Psoas muscle (tissue), 8 donors: Measurements from ENCODE around the gene RNF146. TPM values are rescaled to one million over a fixed set of nuclear protein-coding genes. Genes with fewer than 3 reads are reported as not detected.
A peak's percentile ranks its signal among the peaks of the same experiment; 100 is the strongest.

Experiments used
- ATAC-seq, 4 donors: fragments of 200-7000 bp; cut with Tn5 transposase; one replicate each; pipeline ENCODE4 v1.9.1; 2020; ENCODE audit warnings: moderate library complexity in 3 of 4, mild to moderate bottlenecking in 2 of 4
- DNase-seq, 2 donors: peaks; one replicate each; pipeline ENCODE4 v3.0.0-alpha.2; 2020
- H3K27ac ChIP-seq: fragments of 200-600 bp; one replicate; pipeline ENCODE4 v1.8.0; 2022
- H3K27me3 ChIP-seq, 3 donors: fragments of 200-600 bp in 1 of 3; one replicate each; pipeline versions ENCODE4 v1.6.1 to v1.8.0; 2013 to 2022; ENCODE audit warnings: low read length in 2 of 3, mild to moderate bottlenecking in 2 of 3, moderate library complexity in 1 of 3; ENCODE audit not compliant: insufficient read depth in 3 of 3
- H3K36me3 ChIP-seq, 2 donors: fragments of 200-600 bp in 1 of 2; one replicate each; pipeline versions ENCODE4 v1.6.1 to v1.8.0; 2013 to 2022; ENCODE audit warnings: low read depth in 1 of 2, mild to moderate bottlenecking in 1 of 2, moderate library complexity in 1 of 2; ENCODE audit not compliant: insufficient read depth in 1 of 2
- H3K4me1 ChIP-seq: fragments of 200-600 bp; one replicate; pipeline ENCODE4 v1.8.0; 2022
- H3K4me3 ChIP-seq: fragments of 200-600 bp; one replicate; pipeline ENCODE4 v1.8.0; 2022; ENCODE audit warnings: mild to moderate bottlenecking
- H3K9me3 ChIP-seq: fragments of 200-600 bp; one replicate; pipeline ENCODE4 v1.8.0; 2022
- CTCF ChIP-seq: fragments of 200-600 bp; IDR thresholded peaks from one replicate; pipeline ENCODE4 v1.8.0; 2022; ENCODE audit warnings: antibody characterized with exemption
- WGBS, 3 donors: extraction: QIAGEN DNeasy Blood & Tissue Kit; methylation state at CpG; one replicate each; pipeline versions ENCODE4 v1.1.6 to v1.1.7; 2013; 5-methylcytosine and 5-hydroxymethylcytosine counted together
- intact Hi-C, 2 donors: fragments of 100-400 bp; cut with DNase I; formaldehyde crosslinking; loops; one replicate each; pipeline versions ENCODE4 v1.11.0 to v1.14.2; 2022
- polyA plus RNA-seq, 3 donors: library from polyadenylated mRNA; stranded (reverse); fragments of 200-250 nt; gene quantifications; one replicate each; pipeline ENCODE4 v1.2.3, GENCODE V29; 2013
- total RNA-seq, 4 donors: library from RNA; stranded (reverse); fragmentation: NEBNext Ultra II Directional in 2 of 4; extraction: Animal tissue kit (Norgen Biotek cat#: 25700) in 2 of 4; gene quantifications; one replicate each; pipeline versions ENCODE4 v1.2.1 to v1.2.4, GENCODE V29; 2021 to 2023
- donor health status: healthy with polysubstance abuse.
- donor health status: DM: no; HTN: no; CAD: no; lungs with moderate emphysema.
- donor health status: Bipolar disorder and iron deficiency.
- donor health status: healthy.
- donor health status: DM: yes; HTN: yes; CAD: no.
- donor health status: DM: no; HTN: no; CAD: no.
- donor health status: DM: no; HTN: no; CAD: no.
- donor health status: DM: yes; HTN: yes; CAD: no.

The RNF146 gene
- total and polyA plus RNA-seq, 7 donors = 15.9 to 81.5 (median 72.6) TPM

DNA sequence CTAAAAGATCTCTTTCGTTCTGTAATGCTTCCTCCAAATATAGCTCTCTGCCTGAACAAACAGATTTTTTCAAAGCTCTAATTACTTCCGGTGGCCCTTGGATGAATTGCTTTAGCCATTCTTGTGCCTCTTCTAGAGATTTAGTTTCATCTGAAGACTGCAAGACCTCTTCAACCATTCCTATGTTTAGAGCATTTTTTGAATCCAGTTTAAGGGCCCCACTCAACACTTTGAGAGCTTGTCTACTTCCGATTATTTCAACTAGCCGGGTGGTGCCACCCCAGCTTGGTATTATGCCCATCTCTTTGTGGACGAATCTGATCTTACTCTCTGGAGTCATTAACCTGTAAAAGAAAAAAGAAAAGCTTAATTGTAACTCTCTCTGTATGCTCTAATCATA is 23.3 kb downstream of the RNF146 start:
- H3K27me3 ChIP-seq = no peaks in the 10 kb centered on the region
- no peaks in the 10 kb centered on the region for H3K9me3 ChIP-seq
- no peak overlapping the region for H3K4me3 ChIP-seq
- ATAC-seq (peak in 1 of 4 donors; percentile 26), DNase-seq (no peak)
- H3K36me3 ChIP-seq = peaks cover 12 to 57% of the 10 kb centered on the region in 2 donors
- intact Hi-C loops = no loop called here
- H3K4me1 ChIP-seq = peaks cover 36% of the 10 kb centered on the region
- H3K27ac ChIP-seq = peak overlapping the region; percentile 18
- WGBS, 3 donors = 29 to 65% (median 37%) methylated on average over 5 of the region's 5 CpGs
- TF ChIP-seq CTCF = no peak

GRCh38 chr6:127290391-127291265 is 24.0 kb downstream of the RNF146 start:
- Histone ChIP-seq H3K27me3 (no peaks in the 10 kb centered on the region), H3K27ac (peak overlapping the region; percentile 18), H3K4me1 (peaks cover 36% of the 10 kb centered on the region), H3K9me3 (no peaks in the 10 kb centered on the region), H3K36me3 (peaks cover 12 to 57% of the 10 kb centered on the region in 2 donors), H3K4me3 (no peak overlapping the region)
- no peak for DNase-seq
- WGBS, 3 donors = 40 to 64% (median 46%) methylated on average over 4 of the region's 4 CpGs
- intact Hi-C loops = no loop called here
- TF ChIP-seq CTCF = no peak
- peak in 1 of 4 donors; percentile 42 for ATAC-seq

DNA sequence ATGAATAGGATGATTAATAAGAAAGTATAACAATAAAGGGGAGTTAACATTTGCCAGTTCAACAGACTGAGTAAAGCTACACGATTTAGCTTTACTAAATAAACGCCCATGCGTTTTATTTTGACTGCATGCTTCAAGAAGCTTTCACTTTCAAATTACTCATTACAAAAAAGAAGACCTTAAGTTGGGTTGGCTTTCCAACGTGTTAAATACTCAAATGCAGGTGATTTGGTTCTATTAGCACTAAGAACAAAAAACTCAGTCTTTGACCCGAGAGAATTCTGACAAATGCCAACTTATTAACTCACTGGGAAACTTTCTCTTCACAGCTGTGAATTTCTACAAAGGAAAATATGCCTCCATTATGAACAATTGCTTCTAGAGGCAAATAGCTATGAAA is 24.8 kb downstream of the RNF146 start:
- Histone ChIP-seq H3K4me3 (no peak overlapping the region), H3K9me3 (no peaks in the 10 kb centered on the region), H3K4me1 (peaks cover 36% of the 10 kb centered on the region), H3K27ac (peak overlapping the region; percentile 13), H3K36me3 (peaks cover 11 to 52% of the 10 kb centered on the region in 2 donors), H3K27me3 (no peaks in the 10 kb centered on the region)
- WGBS, 3 donors = 41 to 54% (median 42%) methylated on average over 5 of the region's 5 CpGs
- intact Hi-C loops = no loop called here
- no peak for ATAC-seq
- no peak for DNase-seq
- no peak for TF ChIP-seq CTCF

DNA sequence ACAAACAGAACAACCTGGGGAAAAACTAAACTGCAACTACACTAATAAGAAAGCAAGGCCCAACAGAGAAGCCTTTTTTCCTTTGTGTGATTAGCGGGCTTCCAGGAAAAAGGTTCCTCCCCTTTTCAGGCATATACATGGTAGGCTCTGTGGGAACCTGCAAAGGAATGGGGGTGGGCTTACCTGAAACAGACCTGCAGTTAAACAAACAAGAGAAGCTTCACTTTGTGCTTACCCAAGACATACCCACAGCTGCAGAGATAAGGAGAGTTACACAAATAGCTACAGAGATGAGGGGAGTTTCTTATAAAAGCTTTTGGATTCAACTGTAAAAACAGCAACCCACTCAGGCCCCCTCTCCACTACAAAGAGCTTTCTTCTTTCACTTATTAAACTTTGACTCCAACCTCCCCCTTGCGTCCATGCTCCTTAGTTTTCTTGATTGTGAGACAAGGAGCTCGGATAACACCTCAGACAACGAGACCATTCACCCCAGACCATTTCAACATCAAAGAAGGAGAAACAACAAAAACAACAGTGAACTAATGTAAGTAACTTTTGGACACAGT is 30.9 kb downstream of the RNF146 start:
- no peak for TF ChIP-seq CTCF
- peaks cover 14% of the 10 kb centered on the region for H3K4me1 ChIP-seq
- H3K9me3 ChIP-seq = no peaks in the 10 kb centered on the region
- WGBS, 3 donors = 88 to 93% (median 90%) methylated on average over 4 of the region's 4 CpGs
- H3K4me3 ChIP-seq = no peak overlapping the region
- intact Hi-C loops = no loop called here
- ATAC-seq (no peak), DNase-seq (no peak)
- H3K27me3 ChIP-seq = no peaks in the 10 kb centered on the region
- no peak overlapping the region for H3K27ac ChIP-seq
- H3K36me3 ChIP-seq = peaks cover 0 to 23% of the 10 kb centered on the region in 2 donors
